CD14-positive monocyte (primary cell): Measurements from ENCODE around the gene COQ7. TPM values are rescaled to one million over a fixed set of nuclear protein-coding genes. Genes with fewer than 3 reads are reported as not detected.

Experiments used
- DNase-seq, 3 donors: peaks; one replicate each; pipeline ENCODE4 v3.0.0-alpha.2; 2011 to 2022
- H2AFZ ChIP-seq: 2 replicates; pipeline ENCODE4 v1.6.0; 2012; ENCODE audit warnings: mild to moderate bottlenecking, low read depth, low read length, inconsistent platforms; ENCODE audit not compliant: insufficient read depth, poor library complexity, severe bottlenecking
- H3K27ac ChIP-seq, 2 donors: 1 replicate in 1 of 2; 2 replicates in 1 of 2; pipeline ENCODE4 v1.5.1; 2012 to 2013; ENCODE audit warnings: low read length in 2 of 2, control low read depth in 1 of 2, inconsistent platforms in 1 of 2, low read depth in 1 of 2, mild to moderate bottlenecking in 1 of 2
- H3K27me3 ChIP-seq, 2 donors: one replicate each; pipeline versions ENCODE4 v1.6.0 to v1.6.1; 2011 to 2013; ENCODE audit warnings: low read length in 2 of 2; ENCODE audit not compliant: control insufficient read depth in 2 of 2, insufficient read depth in 2 of 2
- H3K36me3 ChIP-seq, 2 donors: replicated peaks in 1 of 2; 1 replicate in 1 of 2; 2 replicates in 1 of 2; pipeline versions ENCODE4 v1.5.1 to v1.6.1; 2012 to 2013; ENCODE audit warnings: low read length in 2 of 2, control low read depth in 1 of 2, inconsistent platforms in 1 of 2, mild to moderate bottlenecking in 1 of 2; ENCODE audit not compliant: insufficient read depth in 2 of 2, control insufficient read depth in 1 of 2
- H3K4me1 ChIP-seq, 2 donors: 1 replicate in 1 of 2; 2 replicates in 1 of 2; pipeline versions ENCODE4 v1.5.1 to v1.6.1; 2012 to 2013; ENCODE audit warnings: low read length in 2 of 2, control low read depth in 1 of 2, inconsistent platforms in 1 of 2, mild to moderate bottlenecking in 1 of 2, moderate library complexity in 1 of 2; ENCODE audit not compliant: insufficient read depth in 2 of 2, control insufficient read depth in 1 of 2
- H3K4me2 ChIP-seq: replicated peaks from 2 replicates; pipeline ENCODE3; 2012; ENCODE audit warnings: low read length, moderate library complexity, mild to moderate bottlenecking; ENCODE audit not compliant: poor library complexity, severe bottlenecking; ENCODE audit errors: extremely low read depth
- H3K4me3 ChIP-seq, 3 experiments: fragments of 200-600 bp in 1 of 3; sonication (generic) in 1 of 3; replicated peaks in 1 of 3; 1 replicate in 2 of 3; 2 replicates in 1 of 3; pipeline ENCODE4 v1.5.1; 2011 to 2013; ENCODE audit warnings: low read length in 3 of 3, mild to moderate bottlenecking in 3 of 3, control low read depth in 2 of 3, low read depth in 2 of 3, inconsistent platforms in 1 of 3, moderate library complexity in 1 of 3
- H3K79me2 ChIP-seq: 2 replicates; pipeline ENCODE4 v1.6.0; 2012; ENCODE audit warnings: mild to moderate bottlenecking, control low read depth, inconsistent platforms, low read length, moderate library complexity; ENCODE audit not compliant: insufficient read depth
- H3K9ac ChIP-seq: 2 replicates; pipeline ENCODE4 v1.6.0; 2017; ENCODE audit warnings: low read length, mild to moderate bottlenecking; ENCODE audit not compliant: insufficient read depth, poor library complexity, severe bottlenecking
- H3K9me3 ChIP-seq, 2 donors: replicated peaks in 1 of 2; 1 replicate in 1 of 2; 2 replicates in 1 of 2; pipeline versions ENCODE4 v1.5.1 to v1.6.1; 2012 to 2013; ENCODE audit warnings: low read length in 2 of 2, control low read depth in 1 of 2; ENCODE audit not compliant: control insufficient read depth in 1 of 2, insufficient read depth in 1 of 2
- H4K20me1 ChIP-seq: 2 replicates; pipeline ENCODE4 v1.6.0; 2012; ENCODE audit warnings: mild to moderate bottlenecking, low read length, control low read depth, moderate library complexity; ENCODE audit not compliant: insufficient read depth
- H3K27ac Mint-ChIP-seq, 7 donors: one replicate each; pipeline ENCODE4 v1.8.0; 2020; ENCODE audit warnings: mild to moderate bottlenecking in 7 of 7, mixed read lengths in 7 of 7, moderate library complexity in 6 of 7, inconsistent platforms in 2 of 7
- H3K27me3 Mint-ChIP-seq, 3 donors: one replicate each; pipeline ENCODE4 v1.8.0; 2021 to 2022; ENCODE audit warnings: low read depth in 3 of 3, mild to moderate bottlenecking in 3 of 3, mixed read lengths in 3 of 3, moderate library complexity in 3 of 3, inconsistent platforms in 1 of 3
- H3K36me3 Mint-ChIP-seq, 2 donors: one replicate each; pipeline ENCODE4 v1.8.0; 2020; ENCODE audit warnings: mixed read lengths in 2 of 2, inconsistent platforms in 1 of 2, mild to moderate bottlenecking in 1 of 2
- H3K4me1 Mint-ChIP-seq: one replicate; pipeline ENCODE4 v1.8.0; 2020; ENCODE audit warnings: mild to moderate bottlenecking, mixed read lengths
- H3K4me3 Mint-ChIP-seq, 2 donors: one replicate each; pipeline ENCODE4 v1.8.0; 2020; ENCODE audit warnings: mild to moderate bottlenecking in 2 of 2, mixed read lengths in 2 of 2, moderate library complexity in 1 of 2
- H3K9me3 Mint-ChIP-seq, 7 donors: one replicate each; pipeline ENCODE4 v1.8.0; 2020 to 2022; ENCODE audit warnings: mixed read lengths in 7 of 7, mild to moderate bottlenecking in 6 of 7, moderate library complexity in 6 of 7, inconsistent platforms in 2 of 7
- WGBS: methylation state at CpG from one replicate; pipeline ENCODE4 v1.1.5; 2013; ENCODE audit warnings: missing lambda C conversion rate; ENCODE audit not compliant: insufficient coverage; 5-methylcytosine and 5-hydroxymethylcytosine counted together
- intact Hi-C, 2 donors: fragments of 100-400 bp; cut with micrococcal nuclease; formaldehyde crosslinking; loops; one replicate each; pipeline versions ENCODE4 v1.15.0 to v1.15.1; 2023
- polyA plus RNA-seq, 3 donors: library from polyadenylated mRNA; depleted of rRNA in 1 of 3; unstranded in 2 of 3; stranded (reverse) in 1 of 3; fragments of 300-500 nt in 2 of 3; fragments of >200 nt in 1 of 3; fragmentation: Illumina TruSeq in 2 of 3; gene quantifications; 1 replicate in 2 of 3; 2 replicates in 1 of 3; pipeline ENCODE4 v1.2.3, GENCODE V29; 2012 to 2021
- TF ChIP-seq, protein P1 (sequence below): fragments of 200-600 bp; IDR thresholded peaks from one replicate; pipeline ENCODE4 v1.8.0; 2022; ENCODE audit warnings: antibody characterized with exemption, mild to moderate bottlenecking

The COQ7 gene
- polyA plus RNA-seq, 3 donors = 6.5 to 13.3 (median 12.2) TPM

DNA sequence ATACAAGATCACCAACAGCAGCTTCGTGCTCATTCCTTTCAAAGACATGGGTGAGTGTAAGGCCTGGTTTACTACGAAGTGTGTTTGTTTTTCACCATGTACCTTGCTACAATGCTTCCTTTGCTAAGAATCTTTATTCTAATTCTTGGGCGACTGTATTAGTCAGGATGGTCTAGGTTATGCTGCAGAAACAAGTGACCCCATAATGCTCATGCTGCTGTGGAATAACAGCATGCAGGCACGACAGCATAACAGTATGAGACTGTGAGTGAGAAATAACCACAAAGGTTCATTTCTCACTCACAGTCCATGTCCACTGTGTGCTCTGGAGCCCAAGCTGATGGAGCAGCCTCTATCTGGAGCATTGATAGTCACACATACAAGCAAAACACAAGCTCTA, 45.7 kb upstream of the COQ7 start:
- WGBS = 83% methylated on average over 1 of the region's 4 CpGs
- Histone ChIP-seq H3K36me3 (no peaks in the 10 kb centered on the region), H3K27ac (no peak overlapping the region), H3K27me3 (no peaks in the 10 kb centered on the region), H4K20me1 (no peaks in the 10 kb centered on the region), H3K4me2 (no peak overlapping the region), H3K9me3 (no peaks in the 10 kb centered on the region), H3K4me1 (no peaks in the 10 kb centered on the region), H3K9ac (no peak overlapping the region), H3K79me2 (no peaks in the 10 kb centered on the region), H2AFZ (no peak overlapping the region), H3K4me3 (no peak overlapping the region)
- H3K27me3 Mint-ChIP-seq = peaks cover 0 to 7% (median 2%) of the 10 kb centered on the region in 3 donors
- peaks cover 0 to 4% (median 0%) of the 10 kb centered on the region in 7 donors for H3K9me3 Mint-ChIP-seq
- H3K4me3 Mint-ChIP-seq = no peak overlapping the region
- intact Hi-C loops = no loop called here
- TF ChIP-seq, protein P1, sequence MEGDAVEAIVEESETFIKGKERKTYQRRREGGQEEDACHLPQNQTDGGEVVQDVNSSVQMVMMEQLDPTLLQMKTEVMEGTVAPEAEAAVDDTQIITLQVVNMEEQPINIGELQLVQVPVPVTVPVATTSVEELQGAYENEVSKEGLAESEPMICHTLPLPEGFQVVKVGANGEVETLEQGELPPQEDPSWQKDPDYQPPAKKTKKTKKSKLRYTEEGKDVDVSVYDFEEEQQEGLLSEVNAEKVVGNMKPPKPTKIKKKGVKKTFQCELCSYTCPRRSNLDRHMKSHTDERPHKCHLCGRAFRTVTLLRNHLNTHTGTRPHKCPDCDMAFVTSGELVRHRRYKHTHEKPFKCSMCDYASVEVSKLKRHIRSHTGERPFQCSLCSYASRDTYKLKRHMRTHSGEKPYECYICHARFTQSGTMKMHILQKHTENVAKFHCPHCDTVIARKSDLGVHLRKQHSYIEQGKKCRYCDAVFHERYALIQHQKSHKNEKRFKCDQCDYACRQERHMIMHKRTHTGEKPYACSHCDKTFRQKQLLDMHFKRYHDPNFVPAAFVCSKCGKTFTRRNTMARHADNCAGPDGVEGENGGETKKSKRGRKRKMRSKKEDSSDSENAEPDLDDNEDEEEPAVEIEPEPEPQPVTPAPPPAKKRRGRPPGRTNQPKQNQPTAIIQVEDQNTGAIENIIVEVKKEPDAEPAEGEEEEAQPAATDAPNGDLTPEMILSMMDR = no peak
- H3K36me3 Mint-ChIP-seq = no peaks in the 10 kb centered on the region
- H3K4me1 Mint-ChIP-seq = no peaks in the 10 kb centered on the region
- no peak for DNase-seq
- no peak overlapping the region for H3K27ac Mint-ChIP-seq

DNA sequence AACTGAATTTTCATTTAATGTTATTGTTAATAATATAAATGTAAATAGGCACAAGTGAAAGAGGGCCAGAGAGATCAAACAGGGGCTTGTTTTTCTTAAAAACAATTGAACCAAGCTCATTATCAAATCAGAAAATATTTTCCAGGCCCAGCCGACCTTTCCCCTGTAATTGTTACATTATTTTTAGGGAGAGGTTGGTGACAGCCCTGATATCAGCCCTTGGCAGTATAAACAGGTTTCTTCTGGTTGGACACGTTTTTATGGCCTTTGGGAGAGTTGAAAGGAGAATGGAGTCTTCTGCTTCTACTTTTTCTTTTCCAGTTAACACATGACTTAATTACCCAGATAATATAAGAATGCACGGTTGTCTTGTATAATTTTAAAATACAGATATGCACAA, 40.0 kb upstream of the COQ7 start:
- Histone ChIP-seq H3K79me2 (no peaks in the 10 kb centered on the region), H2AFZ (no peak overlapping the region), H4K20me1 (no peaks in the 10 kb centered on the region), H3K27ac (no peak overlapping the region), H3K4me1 (no peaks in the 10 kb centered on the region), H3K27me3 (no peaks in the 10 kb centered on the region), H3K9ac (no peak overlapping the region), H3K36me3 (no peaks in the 10 kb centered on the region), H3K9me3 (no peaks in the 10 kb centered on the region), H3K4me3 (no peak overlapping the region), H3K4me2 (no peak overlapping the region)
- H3K27ac Mint-ChIP-seq = no peak overlapping the region
- DNase-seq = no peak
- H3K4me3 Mint-ChIP-seq = no peak overlapping the region
- H3K9me3 Mint-ChIP-seq = peaks cover 0 to 4% (median 0%) of the 10 kb centered on the region in 7 donors
- intact Hi-C loops = no loop called here
- no CpG with 5 or more reads among the region's 3 CpGs for WGBS
- H3K27me3 Mint-ChIP-seq = peaks cover 0 to 6% (median 5%) of the 10 kb centered on the region in 3 donors
- H3K4me1 Mint-ChIP-seq = no peaks in the 10 kb centered on the region
- TF ChIP-seq, protein P1 = no peak
- no peaks in the 10 kb centered on the region for H3K36me3 Mint-ChIP-seq
